GM23338 (cell line): ENCODE results near the gene OR52I2. TPM values are rescaled to one million over a fixed set of nuclear protein-coding genes. Genes with fewer than 3 reads are reported as not detected.

Source experiments
- ATAC-seq: fragments of 200-7000 bp; cut with Tn5 transposase; 3 replicates; pipeline ENCODE4 v1.9.1; 2020
- DNase-seq: peaks from one replicate; pipeline ENCODE4 v3.0.0-alpha.2; 2015; ENCODE audit warnings: low spot score
- H2AFZ ChIP-seq: fragments of 200-600 bp; sonication (generic); 2 replicates; pipeline ENCODE4 v1.8.0; 2016; ENCODE audit warnings: antibody characterized with exemption, mild to moderate bottlenecking, moderate library complexity
- H3F3A ChIP-seq: fragments of 200-600 bp; sonication (generic); replicated peaks from 2 replicates; pipeline ENCODE4 v1.8.0; 2017; ENCODE audit warnings: antibody characterized with exemption, mixed run types, low read depth
- H3K27ac ChIP-seq: fragments of 200-600 bp; sonication (generic); 2 replicates; pipeline ENCODE4 v1.6.1; 2016; ENCODE audit warnings: low read depth
- H3K27me3 ChIP-seq: fragments of 200-600 bp; sonication (generic); 2 replicates; pipeline ENCODE4 v1.8.0; 2016; ENCODE audit warnings: mild to moderate bottlenecking, mixed run types, moderate library complexity; ENCODE audit not compliant: insufficient read depth
- H3K36me3 ChIP-seq: fragments of 200-600 bp; sonication (generic); 2 replicates; pipeline ENCODE4 v1.8.0; 2016; ENCODE audit warnings: mild to moderate bottlenecking; ENCODE audit not compliant: insufficient read depth
- H3K4me1 ChIP-seq: fragments of 200-600 bp; sonication (generic); 2 replicates; pipeline ENCODE4 v1.8.0; 2016; ENCODE audit warnings: mild to moderate bottlenecking, moderate library complexity; ENCODE audit not compliant: insufficient read depth
- H3K4me2 ChIP-seq: fragments of 200-600 bp; sonication (generic); 2 replicates; pipeline ENCODE4 v1.7.1; 2017; ENCODE audit warnings: mixed run types
- H3K4me3 ChIP-seq: fragments of 200-600 bp; sonication (generic); 2 replicates; pipeline ENCODE4 v1.6.1; 2016; ENCODE audit warnings: mixed run types
- H3K79me2 ChIP-seq: fragments of 200-600 bp; sonication (generic); replicated peaks from 2 replicates; pipeline ENCODE4 v1.8.0; 2017; ENCODE audit warnings: mild to moderate bottlenecking; ENCODE audit not compliant: insufficient read depth
- H3K9me2 ChIP-seq: fragments of 200-600 bp; sonication (generic); 2 replicates; pipeline ENCODE4 v1.8.0; 2017; ENCODE audit not compliant: insufficient read depth
- H4K20me1 ChIP-seq: fragments of 200-600 bp; sonication (generic); replicated peaks from 2 replicates; pipeline ENCODE4 v1.8.0; 2017; ENCODE audit warnings: mild to moderate bottlenecking; ENCODE audit not compliant: insufficient read depth
- H3K27ac Mint-ChIP-seq: 2 replicates; pipeline ENCODE4 v1.8.0; 2020; ENCODE audit warnings: inconsistent platforms, mild to moderate bottlenecking, moderate library complexity, mixed read lengths
- H3K27me3 Mint-ChIP-seq: 3 replicates; pipeline ENCODE4 v1.8.0; 2022; ENCODE audit warnings: low read depth, mild to moderate bottlenecking, moderate library complexity, mixed read lengths, inconsistent platforms; ENCODE audit not compliant: insufficient read depth, poor library complexity
- H3K36me3 Mint-ChIP-seq: 3 replicates; pipeline ENCODE4 v1.8.0; 2021; ENCODE audit warnings: low read depth, mild to moderate bottlenecking, inconsistent platforms, moderate library complexity, mixed read lengths
- H3K4me1 Mint-ChIP-seq: 3 replicates; pipeline ENCODE4 v1.8.0; 2020; ENCODE audit warnings: mild to moderate bottlenecking, inconsistent platforms, mixed read lengths
- H3K4me3 Mint-ChIP-seq: 3 replicates; pipeline ENCODE4 v1.8.0; 2021; ENCODE audit warnings: moderate library complexity, mild to moderate bottlenecking, inconsistent platforms, mixed read lengths
- H3K9me3 Mint-ChIP-seq: 3 replicates; pipeline ENCODE4 v1.8.0; 2020; ENCODE audit warnings: moderate library complexity, mild to moderate bottlenecking, inconsistent platforms, mixed read lengths
- CTCF ChIP-seq, 2 experiments: fragments of 200-600 bp in 1 of 2; sonication (generic) in 1 of 2; conservative IDR thresholded peaks; 2 replicates each; pipeline versions ENCODE4 v1.5.1 to v1.6.1; 2016 to 2017; ENCODE audit warnings: antibody characterized with exemption in 2 of 2, low read depth in 2 of 2, mild to moderate bottlenecking in 2 of 2, moderate library complexity in 1 of 2
- EZH2 ChIP-seq: fragments of 200-600 bp; sonication (generic); IDR thresholded peaks from one replicate; pipeline ENCODE4 v1.8.0; 2017; ENCODE audit warnings: antibody characterized with exemption, mild to moderate bottlenecking, low read depth; ENCODE audit not compliant: unreplicated experiment
- NANOG ChIP-seq: IDR thresholded peaks from 2 replicates; pipeline ENCODE4 v1.6.1; 2016; ENCODE audit warnings: antibody characterized with exemption, borderline replicate concordance
- POLR2AphosphoS5 ChIP-seq: IDR thresholded peaks from 2 replicates; pipeline ENCODE4 v1.6.1; 2016; ENCODE audit warnings: antibody characterized with exemption, low read depth
- ZNF114 ChIP-seq: fragments of 250-450 bp; sonication (Bioruptor Pico); IDR thresholded peaks from 2 replicates; pipeline ENCODE4 v1.5.0; 2020; ENCODE audit warnings: mild to moderate bottlenecking, moderate library complexity
- ZNF331 ChIP-seq: fragments of 250-450 bp; sonication (Bioruptor Pico); IDR thresholded peaks from 2 replicates; pipeline ENCODE4 v1.5.0; 2020; ENCODE audit warnings: low read depth, mild to moderate bottlenecking, moderate library complexity
- long read RNA-seq: library from polyadenylated mRNA; unstranded; transcript quantifications from one replicate; pipeline ENCODE4 v2.0.0, GENCODE V29; 2020; ENCODE audit not compliant: unreplicated experiment
- polyA plus RNA-seq: library from polyadenylated mRNA; unstranded; fragments of >200 nt; fragmentation: Nextera tagmentation; extraction: Ambion mirVana; gene quantifications from 2 replicates; pipeline ENCODE4 v1.2.1, GENCODE V29; 2016
- total RNA-seq: library from RNA; depleted of rRNA; stranded (reverse); fragments of >200 nt; shearing (Covaris generic); gene quantifications from 2 replicates; pipeline ENCODE4 v1.2.3, GENCODE V29; 2014; rRNA removed
- TF ChIP-seq, protein P1 (sequence below): fragments of 250-450 bp; sonication (Bioruptor Pico); IDR thresholded peaks from 2 replicates; pipeline ENCODE4 v1.5.0; 2020; ENCODE audit warnings: mild to moderate bottlenecking, moderate library complexity
- TF ChIP-seq, protein P2 (sequence below): IDR thresholded peaks from one replicate; pipeline ENCODE4 v1.6.1; 2018; ENCODE audit warnings: antibody characterized with exemption; ENCODE audit not compliant: unreplicated experiment

OR52I2 gene
- total RNA-seq, result not detected in 2 replicates
- 0.03 TPM in 1 of 2 replicates, not detected in the other for polyA plus RNA-seq
- long read RNA-seq, result 0 reads

- Histone ChIP-seq H3K9me2 (peaks cover 8% of the 10 kb centered on the region; the same call in 1 of the 2 replicates), H3K79me2 (no peaks in the 10 kb centered on the region), H3K4me2 (no peak within 1 kb of the TSS), H3K27ac (no peak within 1 kb of the TSS), H3K4me3 (no peak within 1 kb of the TSS), H3K36me3 (no peaks in the 10 kb centered on the region), H3K27me3 (no peaks in the 10 kb centered on the region), H3K4me1 (no peaks in the 10 kb centered on the region), H2AFZ (no peak within 1 kb of the TSS), H4K20me1 (no peaks in the 10 kb centered on the region), H3F3A (no peaks in the 10 kb centered on the region)
- DNase-seq (no peak), ATAC-seq (no peak)
- H3K36me3 Mint-ChIP-seq, result no peaks in the 10 kb centered on the region
- H3K9me3 Mint-ChIP-seq, result no peaks in the 10 kb centered on the region; the same call in 2 of the 3 replicates
- TF ChIP-seq, protein P1, sequence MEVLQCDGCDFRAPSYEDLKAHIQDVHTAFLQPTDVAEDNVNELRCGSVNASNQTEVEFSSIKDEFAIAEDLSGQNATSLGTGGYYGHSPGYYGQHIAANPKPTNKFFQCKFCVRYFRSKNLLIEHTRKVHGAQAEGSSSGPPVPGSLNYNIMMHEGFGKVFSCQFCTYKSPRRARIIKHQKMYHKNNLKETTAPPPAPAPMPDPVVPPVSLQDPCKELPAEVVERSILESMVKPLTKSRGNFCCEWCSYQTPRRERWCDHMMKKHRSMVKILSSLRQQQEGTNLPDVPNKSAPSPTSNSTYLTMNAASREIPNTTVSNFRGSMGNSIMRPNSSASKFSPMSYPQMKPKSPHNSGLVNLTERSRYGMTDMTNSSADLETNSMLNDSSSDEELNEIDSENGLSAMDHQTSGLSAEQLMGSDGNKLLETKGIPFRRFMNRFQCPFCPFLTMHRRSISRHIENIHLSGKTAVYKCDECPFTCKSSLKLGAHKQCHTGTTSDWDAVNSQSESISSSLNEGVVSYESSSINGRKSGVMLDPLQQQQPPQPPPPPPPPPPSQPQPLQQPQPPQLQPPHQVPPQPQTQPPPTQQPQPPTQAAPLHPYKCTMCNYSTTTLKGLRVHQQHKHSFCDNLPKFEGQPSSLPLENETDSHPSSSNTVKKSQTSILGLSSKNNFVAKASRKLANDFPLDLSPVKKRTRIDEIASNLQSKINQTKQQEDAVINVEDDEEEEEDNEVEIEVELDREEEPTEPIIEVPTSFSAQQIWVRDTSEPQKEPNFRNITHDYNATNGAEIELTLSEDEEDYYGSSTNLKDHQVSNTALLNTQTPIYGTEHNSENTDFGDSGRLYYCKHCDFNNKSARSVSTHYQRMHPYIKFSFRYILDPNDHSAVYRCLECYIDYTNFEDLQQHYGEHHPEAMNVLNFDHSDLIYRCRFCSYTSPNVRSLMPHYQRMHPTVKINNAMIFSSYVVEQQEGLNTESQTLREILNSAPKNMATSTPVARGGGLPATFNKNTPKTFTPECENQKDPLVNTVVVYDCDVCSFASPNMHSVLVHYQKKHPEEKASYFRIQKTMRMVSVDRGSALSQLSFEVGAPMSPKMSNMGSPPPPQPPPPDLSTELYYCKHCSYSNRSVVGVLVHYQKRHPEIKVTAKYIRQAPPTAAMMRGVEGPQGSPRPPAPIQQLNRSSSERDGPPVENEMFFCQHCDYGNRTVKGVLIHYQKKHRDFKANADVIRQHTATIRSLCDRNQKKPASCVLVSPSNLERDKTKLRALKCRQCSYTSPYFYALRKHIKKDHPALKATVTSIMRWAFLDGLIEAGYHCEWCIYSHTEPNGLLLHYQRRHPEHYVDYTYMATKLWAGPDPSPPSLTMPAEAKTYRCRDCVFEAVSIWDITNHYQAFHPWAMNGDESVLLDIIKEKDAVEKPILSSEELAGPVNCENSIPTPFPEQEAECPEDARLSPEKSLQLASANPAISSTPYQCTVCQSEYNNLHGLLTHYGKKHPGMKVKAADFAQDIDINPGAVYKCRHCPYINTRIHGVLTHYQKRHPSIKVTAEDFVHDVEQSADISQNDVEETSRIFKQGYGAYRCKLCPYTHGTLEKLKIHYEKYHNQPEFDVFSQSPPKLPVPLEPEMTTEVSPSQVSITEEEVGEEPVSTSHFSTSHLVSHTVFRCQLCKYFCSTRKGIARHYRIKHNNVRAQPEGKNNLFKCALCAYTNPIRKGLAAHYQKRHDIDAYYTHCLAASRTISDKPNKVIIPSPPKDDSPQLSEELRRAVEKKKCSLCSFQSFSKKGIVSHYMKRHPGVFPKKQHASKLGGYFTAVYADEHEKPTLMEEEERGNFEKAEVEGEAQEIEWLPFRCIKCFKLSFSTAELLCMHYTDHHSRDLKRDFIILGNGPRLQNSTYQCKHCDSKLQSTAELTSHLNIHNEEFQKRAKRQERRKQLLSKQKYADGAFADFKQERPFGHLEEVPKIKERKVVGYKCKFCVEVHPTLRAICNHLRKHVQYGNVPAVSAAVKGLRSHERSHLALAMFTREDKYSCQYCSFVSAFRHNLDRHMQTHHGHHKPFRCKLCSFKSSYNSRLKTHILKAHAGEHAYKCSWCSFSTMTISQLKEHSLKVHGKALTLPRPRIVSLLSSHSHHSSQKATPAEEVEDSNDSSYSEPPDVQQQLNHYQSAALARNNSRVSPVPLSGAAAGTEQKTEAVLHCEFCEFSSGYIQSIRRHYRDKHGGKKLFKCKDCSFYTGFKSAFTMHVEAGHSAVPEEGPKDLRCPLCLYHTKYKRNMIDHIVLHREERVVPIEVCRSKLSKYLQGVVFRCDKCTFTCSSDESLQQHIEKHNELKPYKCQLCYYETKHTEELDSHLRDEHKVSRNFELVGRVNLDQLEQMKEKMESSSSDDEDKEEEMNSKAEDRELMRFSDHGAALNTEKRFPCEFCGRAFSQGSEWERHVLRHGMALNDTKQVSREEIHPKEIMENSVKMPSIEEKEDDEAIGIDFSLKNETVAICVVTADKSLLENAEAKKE (CRISPR knock-in tag), result no peak
- TF ChIP-seq NANOG (no peak), POLR2AphosphoS5 (no peak), EZH2 (no peak), CTCF (conservative IDR thresholded peaks at IDR 0.05; ENCODE audit: low read depth in 2 of 2) (no peak), ZNF114 (no peak), ZNF331 (CRISPR knock-in tag) (no peak)
- TF ChIP-seq, protein P2, sequence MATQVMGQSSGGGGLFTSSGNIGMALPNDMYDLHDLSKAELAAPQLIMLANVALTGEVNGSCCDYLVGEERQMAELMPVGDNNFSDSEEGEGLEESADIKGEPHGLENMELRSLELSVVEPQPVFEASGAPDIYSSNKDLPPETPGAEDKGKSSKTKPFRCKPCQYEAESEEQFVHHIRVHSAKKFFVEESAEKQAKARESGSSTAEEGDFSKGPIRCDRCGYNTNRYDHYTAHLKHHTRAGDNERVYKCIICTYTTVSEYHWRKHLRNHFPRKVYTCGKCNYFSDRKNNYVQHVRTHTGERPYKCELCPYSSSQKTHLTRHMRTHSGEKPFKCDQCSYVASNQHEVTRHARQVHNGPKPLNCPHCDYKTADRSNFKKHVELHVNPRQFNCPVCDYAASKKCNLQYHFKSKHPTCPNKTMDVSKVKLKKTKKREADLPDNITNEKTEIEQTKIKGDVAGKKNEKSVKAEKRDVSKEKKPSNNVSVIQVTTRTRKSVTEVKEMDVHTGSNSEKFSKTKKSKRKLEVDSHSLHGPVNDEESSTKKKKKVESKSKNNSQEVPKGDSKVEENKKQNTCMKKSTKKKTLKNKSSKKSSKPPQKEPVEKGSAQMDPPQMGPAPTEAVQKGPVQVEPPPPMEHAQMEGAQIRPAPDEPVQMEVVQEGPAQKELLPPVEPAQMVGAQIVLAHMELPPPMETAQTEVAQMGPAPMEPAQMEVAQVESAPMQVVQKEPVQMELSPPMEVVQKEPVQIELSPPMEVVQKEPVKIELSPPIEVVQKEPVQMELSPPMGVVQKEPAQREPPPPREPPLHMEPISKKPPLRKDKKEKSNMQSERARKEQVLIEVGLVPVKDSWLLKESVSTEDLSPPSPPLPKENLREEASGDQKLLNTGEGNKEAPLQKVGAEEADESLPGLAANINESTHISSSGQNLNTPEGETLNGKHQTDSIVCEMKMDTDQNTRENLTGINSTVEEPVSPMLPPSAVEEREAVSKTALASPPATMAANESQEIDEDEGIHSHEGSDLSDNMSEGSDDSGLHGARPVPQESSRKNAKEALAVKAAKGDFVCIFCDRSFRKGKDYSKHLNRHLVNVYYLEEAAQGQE, result no peak
- no peak within 1 kb of the TSS for H3K4me3 Mint-ChIP-seq
- H3K27ac Mint-ChIP-seq, result no peak within 1 kb of the TSS
- H3K27me3 Mint-ChIP-seq, result no peaks in the 10 kb centered on the region
- no peaks in the 10 kb centered on the region for H3K4me1 Mint-ChIP-seq
Measured at GRCh38 chr11:4581443-4581842, at the start of gene OR52I2. Gene OR52I2 (plus strand): TSS chr11:4581743.
